HEK293 (cell line): Measurements from ENCODE around the gene TPST2.

Experiments used
- KLF1 ChIP-seq: fragments of 450-650 bp; formaldehyde crosslinking; IDR thresholded peaks from 2 replicates; pipeline ENCODE4 v1.5.1; 2016; ENCODE audit warnings: missing biosample characterization, missing genetic modification characterization
- ZBTB1 ChIP-seq: fragments of 450-650 bp; formaldehyde crosslinking; IDR thresholded peaks from 2 replicates; pipeline ENCODE4 v1.5.1; 2016; ENCODE audit warnings: missing biosample characterization, missing genetic modification characterization
- ZBTB7A ChIP-seq: fragments of 450-650 bp; formaldehyde crosslinking; IDR thresholded peaks from 2 replicates; pipeline ENCODE4 v1.5.1; 2016; ENCODE audit warnings: low read depth, missing biosample characterization, missing genetic modification characterization
- TF ChIP-seq, protein P1 (sequence below): fragments of 450-650 bp; formaldehyde crosslinking; IDR thresholded peaks from 2 replicates; pipeline ENCODE4 v1.5.1; 2017; ENCODE audit warnings: missing biosample characterization, missing genetic modification characterization
- TF ChIP-seq, protein P2 (sequence below): fragments of 450-650 bp; formaldehyde crosslinking; IDR thresholded peaks from 2 replicates; pipeline ENCODE4 v1.5.1; 2016; ENCODE audit warnings: missing biosample characterization, missing genetic modification characterization
- TF ChIP-seq, protein P3 (sequence below): fragments of 450-650 bp; formaldehyde crosslinking; IDR thresholded peaks from 2 replicates; pipeline ENCODE4 v1.5.1; 2016; ENCODE audit warnings: missing biosample characterization, missing genetic modification characterization

DNA sequence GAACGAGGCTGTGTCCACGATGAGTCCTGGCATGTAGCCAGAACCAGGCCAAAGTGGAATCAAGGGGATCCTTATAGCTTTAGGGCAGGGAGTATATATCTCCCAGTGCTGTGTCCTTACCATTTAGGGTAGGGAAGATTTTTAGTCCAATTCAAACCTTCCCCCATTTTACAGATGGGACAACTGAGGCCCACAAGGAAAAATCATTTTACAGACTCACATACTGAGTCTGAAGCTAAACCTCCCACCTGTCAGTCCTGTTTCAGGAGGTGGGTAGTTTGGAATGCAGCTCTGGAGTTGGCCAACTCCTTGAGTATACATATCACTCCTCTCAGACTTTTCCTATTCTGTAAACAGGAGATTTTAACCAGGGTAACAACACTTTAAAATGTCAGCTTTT is 44.5 kb downstream of the TPST2 start:
- TF ChIP-seq, protein P1, sequence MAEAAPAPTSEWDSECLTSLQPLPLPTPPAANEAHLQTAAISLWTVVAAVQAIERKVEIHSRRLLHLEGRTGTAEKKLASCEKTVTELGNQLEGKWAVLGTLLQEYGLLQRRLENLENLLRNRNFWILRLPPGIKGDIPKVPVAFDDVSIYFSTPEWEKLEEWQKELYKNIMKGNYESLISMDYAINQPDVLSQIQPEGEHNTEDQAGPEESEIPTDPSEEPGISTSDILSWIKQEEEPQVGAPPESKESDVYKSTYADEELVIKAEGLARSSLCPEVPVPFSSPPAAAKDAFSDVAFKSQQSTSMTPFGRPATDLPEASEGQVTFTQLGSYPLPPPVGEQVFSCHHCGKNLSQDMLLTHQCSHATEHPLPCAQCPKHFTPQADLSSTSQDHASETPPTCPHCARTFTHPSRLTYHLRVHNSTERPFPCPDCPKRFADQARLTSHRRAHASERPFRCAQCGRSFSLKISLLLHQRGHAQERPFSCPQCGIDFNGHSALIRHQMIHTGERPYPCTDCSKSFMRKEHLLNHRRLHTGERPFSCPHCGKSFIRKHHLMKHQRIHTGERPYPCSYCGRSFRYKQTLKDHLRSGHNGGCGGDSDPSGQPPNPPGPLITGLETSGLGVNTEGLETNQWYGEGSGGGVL (tag by site-specific recombination), result no peak
- TF ChIP-seq, protein P2, sequence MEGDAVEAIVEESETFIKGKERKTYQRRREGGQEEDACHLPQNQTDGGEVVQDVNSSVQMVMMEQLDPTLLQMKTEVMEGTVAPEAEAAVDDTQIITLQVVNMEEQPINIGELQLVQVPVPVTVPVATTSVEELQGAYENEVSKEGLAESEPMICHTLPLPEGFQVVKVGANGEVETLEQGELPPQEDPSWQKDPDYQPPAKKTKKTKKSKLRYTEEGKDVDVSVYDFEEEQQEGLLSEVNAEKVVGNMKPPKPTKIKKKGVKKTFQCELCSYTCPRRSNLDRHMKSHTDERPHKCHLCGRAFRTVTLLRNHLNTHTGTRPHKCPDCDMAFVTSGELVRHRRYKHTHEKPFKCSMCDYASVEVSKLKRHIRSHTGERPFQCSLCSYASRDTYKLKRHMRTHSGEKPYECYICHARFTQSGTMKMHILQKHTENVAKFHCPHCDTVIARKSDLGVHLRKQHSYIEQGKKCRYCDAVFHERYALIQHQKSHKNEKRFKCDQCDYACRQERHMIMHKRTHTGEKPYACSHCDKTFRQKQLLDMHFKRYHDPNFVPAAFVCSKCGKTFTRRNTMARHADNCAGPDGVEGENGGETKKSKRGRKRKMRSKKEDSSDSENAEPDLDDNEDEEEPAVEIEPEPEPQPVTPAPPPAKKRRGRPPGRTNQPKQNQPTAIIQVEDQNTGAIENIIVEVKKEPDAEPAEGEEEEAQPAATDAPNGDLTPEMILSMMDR (tag by site-specific recombination), result no peak
- no peak for TF ChIP-seq ZBTB1 (tag by site-specific recombination)
- TF ChIP-seq KLF1 (tag by site-specific recombination), result no peak
- TF ChIP-seq ZBTB7A (tag by site-specific recombination), result no peak
- TF ChIP-seq, protein P3, sequence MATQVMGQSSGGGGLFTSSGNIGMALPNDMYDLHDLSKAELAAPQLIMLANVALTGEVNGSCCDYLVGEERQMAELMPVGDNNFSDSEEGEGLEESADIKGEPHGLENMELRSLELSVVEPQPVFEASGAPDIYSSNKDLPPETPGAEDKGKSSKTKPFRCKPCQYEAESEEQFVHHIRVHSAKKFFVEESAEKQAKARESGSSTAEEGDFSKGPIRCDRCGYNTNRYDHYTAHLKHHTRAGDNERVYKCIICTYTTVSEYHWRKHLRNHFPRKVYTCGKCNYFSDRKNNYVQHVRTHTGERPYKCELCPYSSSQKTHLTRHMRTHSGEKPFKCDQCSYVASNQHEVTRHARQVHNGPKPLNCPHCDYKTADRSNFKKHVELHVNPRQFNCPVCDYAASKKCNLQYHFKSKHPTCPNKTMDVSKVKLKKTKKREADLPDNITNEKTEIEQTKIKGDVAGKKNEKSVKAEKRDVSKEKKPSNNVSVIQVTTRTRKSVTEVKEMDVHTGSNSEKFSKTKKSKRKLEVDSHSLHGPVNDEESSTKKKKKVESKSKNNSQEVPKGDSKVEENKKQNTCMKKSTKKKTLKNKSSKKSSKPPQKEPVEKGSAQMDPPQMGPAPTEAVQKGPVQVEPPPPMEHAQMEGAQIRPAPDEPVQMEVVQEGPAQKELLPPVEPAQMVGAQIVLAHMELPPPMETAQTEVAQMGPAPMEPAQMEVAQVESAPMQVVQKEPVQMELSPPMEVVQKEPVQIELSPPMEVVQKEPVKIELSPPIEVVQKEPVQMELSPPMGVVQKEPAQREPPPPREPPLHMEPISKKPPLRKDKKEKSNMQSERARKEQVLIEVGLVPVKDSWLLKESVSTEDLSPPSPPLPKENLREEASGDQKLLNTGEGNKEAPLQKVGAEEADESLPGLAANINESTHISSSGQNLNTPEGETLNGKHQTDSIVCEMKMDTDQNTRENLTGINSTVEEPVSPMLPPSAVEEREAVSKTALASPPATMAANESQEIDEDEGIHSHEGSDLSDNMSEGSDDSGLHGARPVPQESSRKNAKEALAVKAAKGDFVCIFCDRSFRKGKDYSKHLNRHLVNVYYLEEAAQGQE, result no peak
